Endothelial cell of umbilical vein (primary cell): ENCODE results near the gene PTPRK.

Experiments used
- EZH2 ChIP-seq: IDR thresholded peaks from 2 replicates; pipeline ENCODE4 v1.6.1; 2012; ENCODE audit warnings: borderline replicate concordance, low read depth, mild to moderate bottlenecking, moderate library complexity, low read length, inconsistent platforms; ENCODE audit not compliant: severe bottlenecking
- GATA2 ChIP-seq: IDR thresholded peaks from 2 replicates; pipeline ENCODE4 v1.7.0; 2011; ENCODE audit warnings: low read depth, mild to moderate bottlenecking, moderate library complexity, mixed read lengths, low read length; ENCODE audit not compliant: insufficient read length, insufficient read depth
- JUN ChIP-seq: IDR thresholded peaks from 2 replicates; pipeline ENCODE4 v1.6.1; 2011; ENCODE audit warnings: borderline replicate concordance, low read depth; ENCODE audit not compliant: insufficient read length, insufficient read depth
- MYC ChIP-seq: IDR thresholded peaks from one replicate; pipeline ENCODE4 v1.6.1; 2011; ENCODE audit warnings: mild to moderate bottlenecking, low read depth, low read length
- POLR2A ChIP-seq: IDR thresholded peaks from 2 replicates; pipeline ENCODE4 v1.6.1; 2012; ENCODE audit warnings: low read depth, mild to moderate bottlenecking, control low read depth, low read length
- TF ChIP-seq, protein P1 (sequence below), 2 donors: IDR thresholded peaks; 1 replicate in 1 of 2; 2 replicates in 1 of 2; pipeline ENCODE4 v1.5.1; 2011; ENCODE audit warnings: low read length in 2 of 2, mild to moderate bottlenecking in 2 of 2, moderate library complexity in 2 of 2, control low read depth in 1 of 2, inconsistent platforms in 1 of 2, low read depth in 1 of 2; ENCODE audit not compliant: insufficient read depth in 1 of 2; ENCODE audit errors: extremely low read depth in 1 of 2
- TF ChIP-seq, protein P2 (sequence below): IDR thresholded peaks from 2 replicates; pipeline ENCODE4 v1.6.1; 2011; ENCODE audit not compliant: insufficient read depth, insufficient read length

DNA sequence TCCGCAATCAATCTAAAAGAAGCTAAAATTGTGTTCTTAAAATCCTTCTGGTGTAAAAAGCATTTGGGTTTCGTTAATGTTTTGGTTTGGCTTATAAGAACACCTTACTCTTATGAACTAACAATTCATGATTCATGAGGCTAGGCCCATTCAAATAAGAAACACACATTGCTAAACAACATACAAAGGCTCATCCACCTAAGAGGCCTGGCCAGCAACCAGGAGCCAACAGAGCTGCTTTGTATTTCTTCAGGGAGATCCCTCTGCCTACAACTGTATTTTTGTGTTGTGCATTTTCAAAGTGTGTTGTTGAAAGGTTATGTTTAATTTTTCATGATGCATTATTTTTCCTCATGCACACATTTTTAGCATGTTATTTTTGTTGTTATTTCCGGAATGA lies 98.6 kb downstream of the PTPRK start:
- TF ChIP-seq, protein P1, sequence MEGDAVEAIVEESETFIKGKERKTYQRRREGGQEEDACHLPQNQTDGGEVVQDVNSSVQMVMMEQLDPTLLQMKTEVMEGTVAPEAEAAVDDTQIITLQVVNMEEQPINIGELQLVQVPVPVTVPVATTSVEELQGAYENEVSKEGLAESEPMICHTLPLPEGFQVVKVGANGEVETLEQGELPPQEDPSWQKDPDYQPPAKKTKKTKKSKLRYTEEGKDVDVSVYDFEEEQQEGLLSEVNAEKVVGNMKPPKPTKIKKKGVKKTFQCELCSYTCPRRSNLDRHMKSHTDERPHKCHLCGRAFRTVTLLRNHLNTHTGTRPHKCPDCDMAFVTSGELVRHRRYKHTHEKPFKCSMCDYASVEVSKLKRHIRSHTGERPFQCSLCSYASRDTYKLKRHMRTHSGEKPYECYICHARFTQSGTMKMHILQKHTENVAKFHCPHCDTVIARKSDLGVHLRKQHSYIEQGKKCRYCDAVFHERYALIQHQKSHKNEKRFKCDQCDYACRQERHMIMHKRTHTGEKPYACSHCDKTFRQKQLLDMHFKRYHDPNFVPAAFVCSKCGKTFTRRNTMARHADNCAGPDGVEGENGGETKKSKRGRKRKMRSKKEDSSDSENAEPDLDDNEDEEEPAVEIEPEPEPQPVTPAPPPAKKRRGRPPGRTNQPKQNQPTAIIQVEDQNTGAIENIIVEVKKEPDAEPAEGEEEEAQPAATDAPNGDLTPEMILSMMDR (IDR thresholded peaks at IDR 0.05; ENCODE audit: extremely low read depth in 1 of 2, insufficient read depth in 1 of 2, low read depth in 1 of 2, low read length in 2 of 2): no peak
- TF ChIP-seq MYC (no peak), POLR2A (no peak), EZH2 (no peak), GATA2 (no peak), JUN (no peak)
- TF ChIP-seq, protein P2, sequence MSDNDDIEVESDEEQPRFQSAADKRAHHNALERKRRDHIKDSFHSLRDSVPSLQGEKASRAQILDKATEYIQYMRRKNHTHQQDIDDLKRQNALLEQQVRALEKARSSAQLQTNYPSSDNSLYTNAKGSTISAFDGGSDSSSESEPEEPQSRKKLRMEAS: no peak
